Measurements from ENCODE around the gene LETM1.

LETM1 gene

DNA sequence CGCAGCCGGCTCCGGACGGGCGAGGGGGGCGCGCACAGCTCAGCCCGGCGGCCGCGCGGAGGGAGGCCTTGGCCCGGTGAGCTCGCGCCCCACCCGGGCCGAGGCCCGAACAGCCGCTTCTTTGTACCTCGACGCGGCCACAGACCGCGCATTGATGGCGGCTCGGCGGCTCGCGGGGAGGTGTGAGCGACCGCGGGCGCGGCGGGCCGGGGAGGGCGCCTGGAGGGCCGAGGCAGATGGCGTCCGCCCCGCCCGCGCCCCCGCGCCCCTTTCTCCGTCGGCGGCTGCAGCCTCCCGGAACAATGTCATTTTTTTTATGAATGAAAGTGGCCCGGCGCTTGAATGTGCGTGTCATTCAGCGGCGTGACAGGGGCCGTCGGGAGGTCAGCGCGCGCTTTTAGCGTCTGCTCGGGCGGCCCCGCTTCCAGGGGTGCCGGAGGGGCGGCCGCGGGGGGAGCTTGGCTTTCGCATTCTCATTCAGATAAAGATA, 61.1 kb downstream of the LETM1 start:
- TF ChIP-seq, protein P1, sequence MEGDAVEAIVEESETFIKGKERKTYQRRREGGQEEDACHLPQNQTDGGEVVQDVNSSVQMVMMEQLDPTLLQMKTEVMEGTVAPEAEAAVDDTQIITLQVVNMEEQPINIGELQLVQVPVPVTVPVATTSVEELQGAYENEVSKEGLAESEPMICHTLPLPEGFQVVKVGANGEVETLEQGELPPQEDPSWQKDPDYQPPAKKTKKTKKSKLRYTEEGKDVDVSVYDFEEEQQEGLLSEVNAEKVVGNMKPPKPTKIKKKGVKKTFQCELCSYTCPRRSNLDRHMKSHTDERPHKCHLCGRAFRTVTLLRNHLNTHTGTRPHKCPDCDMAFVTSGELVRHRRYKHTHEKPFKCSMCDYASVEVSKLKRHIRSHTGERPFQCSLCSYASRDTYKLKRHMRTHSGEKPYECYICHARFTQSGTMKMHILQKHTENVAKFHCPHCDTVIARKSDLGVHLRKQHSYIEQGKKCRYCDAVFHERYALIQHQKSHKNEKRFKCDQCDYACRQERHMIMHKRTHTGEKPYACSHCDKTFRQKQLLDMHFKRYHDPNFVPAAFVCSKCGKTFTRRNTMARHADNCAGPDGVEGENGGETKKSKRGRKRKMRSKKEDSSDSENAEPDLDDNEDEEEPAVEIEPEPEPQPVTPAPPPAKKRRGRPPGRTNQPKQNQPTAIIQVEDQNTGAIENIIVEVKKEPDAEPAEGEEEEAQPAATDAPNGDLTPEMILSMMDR (IDR thresholded peaks at IDR 0.05; ENCODE audit: low read depth, low read length), result no peak
- H3K36me3 ChIP-seq, result peaks cover 11% of the 10 kb centered on the region
- H3K4me3 ChIP-seq (ENCODE audit: low read depth, low read length), result peak overlapping the region; percentile 60
- H3K9me3 ChIP-seq (ENCODE audit: severe bottlenecking), result no peaks in the 10 kb centered on the region
- no peak overlapping the region; the same call in 1 of the 2 replicates for H3K27ac ChIP-seq
- peaks cover 3% of the 10 kb centered on the region for H3K27me3 ChIP-seq (ENCODE audit: insufficient read depth, low read depth, severe bottlenecking)
- DNase-seq, result no peak

DNA sequence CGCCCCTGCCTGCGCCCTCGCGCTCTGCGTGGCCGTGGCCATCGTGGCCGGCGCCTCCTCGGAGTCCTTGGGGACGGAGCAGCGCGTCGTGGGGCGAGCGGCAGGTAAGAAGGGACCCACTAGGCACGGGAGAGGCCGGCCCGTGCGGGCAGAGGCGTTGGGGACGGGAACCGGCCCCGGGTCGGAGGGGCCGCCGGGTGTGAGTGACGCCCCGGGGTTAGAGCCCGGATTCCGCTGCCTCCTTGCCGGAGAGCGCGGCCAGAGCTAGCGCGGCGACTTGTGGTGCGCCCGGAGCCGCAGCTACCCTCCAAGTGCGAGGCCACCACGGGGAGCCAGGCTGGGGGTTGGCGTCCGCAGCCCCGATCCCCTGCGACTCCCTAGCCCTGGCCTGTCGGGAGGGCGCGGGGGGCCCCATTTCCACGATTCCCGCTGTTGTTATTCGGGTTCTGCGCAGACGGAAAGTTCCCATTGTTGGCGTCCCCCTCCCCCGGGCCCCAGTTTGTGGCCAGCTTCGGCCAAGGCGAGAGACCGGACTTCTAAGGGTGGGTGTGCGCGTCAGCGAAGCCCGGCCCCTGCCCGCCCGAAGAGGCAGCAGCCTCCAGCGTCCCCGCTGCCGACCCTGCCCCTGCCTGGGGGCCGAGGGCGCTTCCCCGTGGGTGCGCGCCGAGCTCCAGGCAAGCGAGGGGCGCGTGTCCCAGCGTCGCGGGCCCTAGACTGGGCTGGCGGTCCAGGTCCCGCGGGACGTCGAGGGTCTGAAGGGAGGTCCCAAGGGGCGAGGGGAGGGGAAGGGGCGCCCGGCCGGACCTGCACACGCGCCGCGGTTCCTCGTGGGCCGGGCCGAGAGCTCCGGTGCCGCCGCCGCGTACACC, 61.8 kb downstream of the LETM1 start:
- H3K9me3 ChIP-seq (ENCODE audit: severe bottlenecking), result no peaks in the 10 kb centered on the region
- H3K27ac ChIP-seq, result peak overlapping the region; percentile 46
- peak overlapping the region; percentile 60 for H3K4me3 ChIP-seq (ENCODE audit: low read depth, low read length)
- H3K36me3 ChIP-seq, result peaks cover 7% of the 10 kb centered on the region
- no peak for DNase-seq
- TF ChIP-seq, protein P1 (IDR thresholded peaks at IDR 0.05; ENCODE audit: low read depth, low read length), result no peak
- H3K27me3 ChIP-seq (ENCODE audit: insufficient read depth, low read depth, severe bottlenecking), result peaks cover 3% of the 10 kb centered on the region

DNA sequence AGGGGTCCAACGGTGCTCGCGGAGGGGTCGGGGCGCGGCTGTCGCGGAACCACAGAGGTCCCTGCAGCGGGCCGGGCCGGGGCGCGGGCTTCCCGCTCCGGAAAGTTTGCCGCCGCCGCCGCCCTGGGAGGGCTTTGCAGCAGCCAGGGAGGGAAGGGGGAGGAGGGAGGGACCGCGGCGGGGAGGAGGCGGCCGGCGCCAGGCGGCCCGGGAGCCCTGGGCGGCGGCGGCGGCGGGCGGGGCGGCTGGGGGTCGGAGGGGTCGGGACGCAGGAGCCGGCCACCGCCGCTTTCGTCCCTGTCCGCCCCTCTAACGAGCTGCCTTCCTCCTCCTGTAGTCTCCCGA, 62.5 kb downstream of the LETM1 start:
- Histone ChIP-seq H3K36me3 (peaks cover 4% of the 10 kb centered on the region), H3K27ac (peak overlapping the region; percentile 75), H3K9me3 (ENCODE audit: severe bottlenecking) (no peaks in the 10 kb centered on the region), H3K4me3 (ENCODE audit: low read depth, low read length) (peak overlapping the region; percentile 60), H3K27me3 (ENCODE audit: insufficient read depth, low read depth, severe bottlenecking) (peaks cover 3% of the 10 kb centered on the region)
- TF ChIP-seq, protein P1 (IDR thresholded peaks at IDR 0.05; ENCODE audit: low read depth, low read length), result no peak
- DNase-seq, result peak; percentile 58

DNA sequence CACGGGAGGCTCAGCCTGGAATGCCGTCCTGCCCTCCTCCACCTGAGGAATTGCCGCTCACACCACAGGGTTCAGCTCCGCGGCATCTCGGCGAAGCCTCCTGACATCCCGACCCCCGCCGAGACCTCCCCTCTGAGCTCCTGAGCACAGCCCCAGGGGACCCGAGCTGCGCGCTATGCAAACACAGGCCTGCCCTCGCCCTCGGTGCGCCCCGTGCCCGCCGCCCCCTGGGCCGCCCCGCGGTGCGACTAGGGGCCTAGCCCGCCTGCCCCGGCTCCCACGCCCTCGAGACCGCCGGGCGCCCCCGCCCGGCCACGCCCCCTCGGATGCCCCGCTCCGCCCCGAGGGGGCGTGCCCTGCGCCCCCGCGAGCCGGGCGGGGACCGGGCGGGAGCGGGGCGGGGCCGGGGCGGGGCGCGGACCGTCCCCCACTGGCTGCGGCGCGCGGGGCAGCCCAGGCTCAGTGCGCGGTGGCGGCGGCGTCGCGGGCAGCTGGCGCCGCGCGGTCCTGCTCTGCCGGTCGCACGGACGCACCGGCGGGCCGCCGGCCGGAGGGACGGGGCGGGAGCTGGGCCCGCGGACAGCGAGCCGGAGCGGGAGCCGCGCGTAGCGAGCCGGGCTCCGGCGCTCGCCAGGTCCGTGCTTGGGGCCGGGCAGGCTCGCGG, 63.0 kb downstream of the LETM1 start, which contains the start of gene FGFR3:
Gene FGFR3 (plus strand): TSS at position 462 of the 664 bp plus-strand sequence. CDS start 642 bp downstream, outside the sequence.
- H3K4me3 ChIP-seq (ENCODE audit: low read depth, low read length), result peak within 1 kb of the TSS; percentile 60
- H3K36me3 ChIP-seq, result peaks cover 4% of the 10 kb centered on the region
- peak within 1 kb of the TSS; percentile 75 for H3K27ac ChIP-seq
- peak; percentile 66 for DNase-seq
- no peaks in the 10 kb centered on the region for H3K9me3 ChIP-seq (ENCODE audit: severe bottlenecking)
- H3K27me3 ChIP-seq (ENCODE audit: insufficient read depth, low read depth, severe bottlenecking), result peaks cover 3% of the 10 kb centered on the region
- TF ChIP-seq, protein P1 (IDR thresholded peaks at IDR 0.05; ENCODE audit: low read depth, low read length), result no peak

DNA sequence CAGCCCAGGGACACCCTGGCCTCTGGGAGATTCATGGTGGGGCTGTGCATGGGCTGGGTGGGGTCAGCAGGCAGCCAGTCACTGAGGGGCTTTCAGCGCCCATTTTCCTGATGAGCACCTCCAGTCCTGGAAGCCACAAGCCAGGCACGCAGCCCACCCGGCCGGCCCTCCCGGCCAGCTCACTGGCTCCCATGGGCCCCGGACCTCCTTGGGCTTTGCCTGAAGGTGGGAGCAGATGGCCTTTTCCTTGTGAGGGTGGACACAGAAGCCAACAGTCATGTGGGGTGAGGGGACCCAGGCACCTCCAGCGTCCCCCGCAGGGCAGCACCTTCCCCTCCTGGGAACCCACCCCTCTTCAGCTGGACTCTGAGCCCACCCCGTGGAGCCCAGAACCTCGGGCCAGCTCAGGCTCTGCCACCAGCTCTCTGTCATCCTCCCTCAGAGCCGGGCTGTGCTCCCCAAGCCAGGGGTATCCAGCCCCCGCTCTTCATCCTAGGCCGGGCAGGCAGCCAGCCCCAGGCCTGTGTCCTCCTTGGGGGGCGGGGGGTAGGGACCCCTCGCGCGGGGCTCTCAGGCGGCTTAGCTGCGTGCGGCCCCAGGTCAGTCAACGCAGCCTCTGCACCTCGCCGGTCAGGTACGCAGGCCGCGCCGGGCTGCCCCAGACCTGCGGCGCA, 63.7 kb downstream of the LETM1 start:
- DNase-seq, result no peak
- peaks cover 4% of the 10 kb centered on the region for H3K36me3 ChIP-seq
- peak overlapping the region; percentile 23; the same call in 1 of the 2 replicates for H3K4me3 ChIP-seq (ENCODE audit: low read depth, low read length)
- H3K9me3 ChIP-seq (ENCODE audit: severe bottlenecking), result no peaks in the 10 kb centered on the region
- TF ChIP-seq, protein P1 (IDR thresholded peaks at IDR 0.05; ENCODE audit: low read depth, low read length), result no peak
- peaks cover 3% of the 10 kb centered on the region for H3K27me3 ChIP-seq (ENCODE audit: insufficient read depth, low read depth, severe bottlenecking)
- no peak overlapping the region for H3K27ac ChIP-seq

Measured in WERI-Rb-1 (cell line).